ENCODE data around the gene ABCD3.
"Not testable (repeated sequence)": the region's sequence is repeated elsewhere in the genome, so short reads cannot be mapped to it uniquely, and the experiment has no call there.

Gene ABCD3

DNA sequence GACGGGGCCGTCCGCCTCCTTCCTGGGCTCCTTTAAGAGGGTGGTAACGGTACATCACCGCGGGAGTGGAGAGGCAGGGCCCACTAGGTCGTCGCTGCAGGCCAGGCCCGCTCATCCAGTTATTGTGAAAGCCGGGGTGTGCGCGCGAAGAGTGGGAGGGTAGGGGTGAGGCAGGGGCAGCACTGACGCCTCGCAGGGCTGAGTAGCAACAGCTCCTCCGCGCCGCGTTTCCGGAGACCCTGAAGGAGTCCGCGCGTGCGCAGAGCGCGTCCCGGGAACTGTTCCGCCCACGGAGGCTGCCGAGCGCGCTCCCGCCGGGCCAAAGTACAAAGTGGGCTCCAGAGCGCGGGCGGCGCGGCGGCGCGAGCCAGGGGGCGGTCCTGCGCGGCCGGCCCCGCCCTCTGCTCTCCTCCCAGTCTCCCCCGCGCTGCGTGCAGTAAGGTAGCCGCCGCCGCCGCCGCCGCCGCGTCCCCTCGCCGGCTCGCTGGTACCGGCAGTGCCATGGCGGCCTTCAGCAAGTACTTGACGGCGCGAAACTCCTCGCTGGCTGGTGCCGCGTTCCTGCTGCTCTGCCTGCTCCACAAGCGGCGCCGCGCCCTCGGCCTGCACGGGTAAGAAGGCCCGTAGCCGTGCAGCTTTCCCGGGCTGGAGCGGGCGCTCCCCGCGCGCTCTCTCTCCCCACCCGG is at the start of gene ABCD3:
Gene ABCD3 (plus strand): TSS at position 412 of the 686 bp plus-strand sequence. CDS start 90 bp downstream, at position 502.
- Histone ChIP-seq H3K4me3 (ENCODE audit: low read depth, low read length) (peak within 1 kb of the TSS; percentile 76), H3K9ac (ENCODE audit: low read depth, low read length) (peak within 1 kb of the TSS; percentile 77), H3K27me3 (ENCODE audit: control insufficient read depth, insufficient read depth, low read length) (peaks cover 14% of the 10 kb centered on the region; the same call in 1 of the 2 replicates), H3K9me3 (ENCODE audit: control insufficient read depth, insufficient read depth, low read length) (no peaks in the 10 kb centered on the region), H3K4me1 (ENCODE audit: control insufficient read depth, insufficient read depth, low read length) (peaks cover 10% of the 10 kb centered on the region), H3K36me3 (ENCODE audit: control insufficient read depth, insufficient read depth, low read length) (no peaks in the 10 kb centered on the region), H3K27ac (ENCODE audit: low read depth, low read length) (peak within 1 kb of the TSS; percentile 75)

DNA sequence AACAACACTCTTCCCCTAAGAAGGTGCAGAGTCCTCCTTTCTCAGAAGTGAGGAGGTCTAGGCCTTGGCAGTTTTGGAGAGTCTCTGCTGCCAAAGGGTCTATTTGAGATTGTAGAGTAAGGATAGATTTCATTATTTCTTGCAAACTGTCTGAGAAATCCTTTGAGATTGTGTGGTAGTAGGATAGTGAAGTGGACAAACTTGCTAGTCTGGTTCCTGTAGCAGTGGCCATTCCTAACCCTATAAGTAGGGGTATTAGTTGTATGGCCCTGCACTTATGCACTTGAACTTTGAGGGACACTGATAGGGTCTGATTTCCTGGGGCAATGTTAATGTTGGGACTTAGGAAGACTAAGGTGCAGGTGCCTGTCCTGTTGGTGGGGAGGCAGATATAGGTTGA is 45.4 kb upstream of the ABCD3 start:
- not testable (repeated sequence) for H3K27me3 ChIP-seq (ENCODE audit: control insufficient read depth, insufficient read depth, low read length); H3K27ac ChIP-seq (ENCODE audit: low read depth, low read length); H3K9ac ChIP-seq (ENCODE audit: low read depth, low read length); H3K4me3 ChIP-seq (ENCODE audit: low read depth, low read length); H3K4me1 ChIP-seq (ENCODE audit: control insufficient read depth, insufficient read depth, low read length); H3K36me3 ChIP-seq (ENCODE audit: control insufficient read depth, insufficient read depth, low read length)
- peaks cover 18% of the 10 kb centered on the region for H3K9me3 ChIP-seq (ENCODE audit: control insufficient read depth, insufficient read depth, low read length)

DNA sequence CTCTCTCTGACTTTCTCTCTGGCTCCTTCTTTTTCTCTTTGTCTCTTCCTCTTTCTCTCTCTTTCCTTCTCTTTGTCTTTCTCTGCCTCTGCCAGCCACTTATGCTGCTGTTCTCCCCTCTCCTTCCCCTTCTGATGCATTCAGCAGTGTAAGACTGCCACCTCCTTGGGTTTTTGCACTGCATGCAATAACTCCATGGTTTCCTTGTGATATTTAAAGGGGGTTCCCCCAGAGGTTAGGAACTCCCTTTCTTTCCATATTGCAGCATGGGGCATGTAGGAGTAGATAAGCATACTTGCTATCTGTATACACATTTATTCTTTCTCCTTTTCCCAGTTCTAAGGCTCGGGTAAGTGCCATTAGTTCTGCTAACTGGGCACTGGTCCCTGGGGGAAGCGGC is 44.9 kb upstream of the ABCD3 start:
- not testable (repeated sequence) for H3K27me3 ChIP-seq (ENCODE audit: control insufficient read depth, insufficient read depth, low read length); H3K27ac ChIP-seq (ENCODE audit: low read depth, low read length); H3K4me1 ChIP-seq (ENCODE audit: control insufficient read depth, insufficient read depth, low read length); H3K9ac ChIP-seq (ENCODE audit: low read depth, low read length); H3K4me3 ChIP-seq (ENCODE audit: low read depth, low read length); H3K36me3 ChIP-seq (ENCODE audit: control insufficient read depth, insufficient read depth, low read length)
- peaks cover 18% of the 10 kb centered on the region for H3K9me3 ChIP-seq (ENCODE audit: control insufficient read depth, insufficient read depth, low read length)

DNA sequence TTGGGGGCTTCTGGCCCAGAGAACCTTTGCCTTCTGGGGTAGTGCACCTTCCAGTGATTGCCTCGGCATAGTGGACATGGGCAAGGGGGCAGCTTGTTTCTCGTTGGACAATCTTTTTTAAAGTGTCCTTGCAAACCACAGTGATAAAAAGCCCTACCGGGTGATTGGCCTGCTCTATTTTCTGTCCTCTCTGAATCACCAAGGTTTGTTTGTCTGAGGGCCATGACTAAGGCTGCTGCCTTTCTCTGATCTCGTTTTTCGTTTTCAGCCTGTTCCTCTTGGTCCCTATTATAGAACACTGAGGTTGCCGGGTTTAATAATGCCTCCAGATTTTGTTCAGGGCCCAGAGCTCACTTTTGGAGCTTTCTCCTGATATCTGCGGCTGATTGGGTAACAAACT is 42.5 kb upstream of the ABCD3 start:
- not testable (repeated sequence) for H3K27ac ChIP-seq (ENCODE audit: low read depth, low read length); H3K4me1 ChIP-seq (ENCODE audit: control insufficient read depth, insufficient read depth, low read length); H3K9ac ChIP-seq (ENCODE audit: low read depth, low read length); H3K9me3 ChIP-seq (ENCODE audit: control insufficient read depth, insufficient read depth, low read length); H3K27me3 ChIP-seq (ENCODE audit: control insufficient read depth, insufficient read depth, low read length); H3K4me3 ChIP-seq (ENCODE audit: low read depth, low read length); H3K36me3 ChIP-seq (ENCODE audit: control insufficient read depth, insufficient read depth, low read length)

DNA sequence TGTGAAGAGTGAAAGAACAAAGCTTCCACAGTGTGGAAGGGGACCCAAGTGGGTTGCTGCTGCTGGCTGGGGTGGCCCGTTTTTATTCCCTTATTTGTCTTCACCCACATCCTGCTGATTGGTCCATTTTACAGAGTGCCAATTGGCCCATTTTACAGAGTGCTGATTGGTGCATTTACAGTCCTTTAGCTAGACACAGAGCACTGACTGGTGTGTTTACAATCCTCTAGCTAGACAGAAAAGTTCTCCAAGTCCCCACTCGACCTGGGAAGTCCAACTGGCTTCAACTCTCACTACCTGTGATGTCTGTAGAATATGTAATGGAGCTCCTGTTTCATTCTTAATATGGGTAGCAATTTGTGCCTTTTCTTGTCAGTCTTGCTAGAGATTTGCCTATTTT is 39.7 kb upstream of the ABCD3 start:
- H3K27me3 ChIP-seq (ENCODE audit: control insufficient read depth, insufficient read depth, low read length); H3K36me3 ChIP-seq (ENCODE audit: control insufficient read depth, insufficient read depth, low read length); H3K9ac ChIP-seq (ENCODE audit: low read depth, low read length); H3K4me3 ChIP-seq (ENCODE audit: low read depth, low read length); H3K27ac ChIP-seq (ENCODE audit: low read depth, low read length); H3K4me1 ChIP-seq (ENCODE audit: control insufficient read depth, insufficient read depth, low read length); H3K9me3 ChIP-seq (ENCODE audit: control insufficient read depth, insufficient read depth, low read length): not testable (repeated sequence)

DNA sequence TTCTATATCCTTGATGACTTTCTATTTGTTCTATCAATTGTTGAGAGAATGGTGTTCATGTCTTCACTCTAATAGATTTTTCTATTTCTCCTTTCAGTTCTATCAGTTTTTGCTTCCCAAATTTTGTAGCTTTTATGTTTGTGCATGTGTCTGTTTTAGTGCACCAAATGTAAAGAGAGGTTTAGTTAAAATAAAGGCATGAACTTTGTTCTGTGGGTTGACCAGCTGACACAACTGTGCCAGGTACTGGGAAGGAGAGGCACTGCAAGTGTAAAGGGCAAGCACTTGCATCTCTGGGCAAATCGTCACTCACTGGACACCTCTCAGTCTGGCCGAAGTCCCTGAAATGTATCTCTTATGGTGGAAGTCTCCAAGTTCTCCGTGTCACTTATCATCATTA is 38.6 kb upstream of the ABCD3 start:
- Histone ChIP-seq H3K27ac (ENCODE audit: low read depth, low read length) (no peak overlapping the region), H3K27me3 (ENCODE audit: control insufficient read depth, insufficient read depth, low read length) (no peaks in the 10 kb centered on the region), H3K4me1 (ENCODE audit: control insufficient read depth, insufficient read depth, low read length) (no peaks in the 10 kb centered on the region), H3K36me3 (ENCODE audit: control insufficient read depth, insufficient read depth, low read length) (no peaks in the 10 kb centered on the region), H3K4me3 (ENCODE audit: low read depth, low read length) (no peak overlapping the region), H3K9ac (ENCODE audit: low read depth, low read length) (no peak overlapping the region), H3K9me3 (ENCODE audit: control insufficient read depth, insufficient read depth, low read length) (no peaks in the 10 kb centered on the region)

DNA sequence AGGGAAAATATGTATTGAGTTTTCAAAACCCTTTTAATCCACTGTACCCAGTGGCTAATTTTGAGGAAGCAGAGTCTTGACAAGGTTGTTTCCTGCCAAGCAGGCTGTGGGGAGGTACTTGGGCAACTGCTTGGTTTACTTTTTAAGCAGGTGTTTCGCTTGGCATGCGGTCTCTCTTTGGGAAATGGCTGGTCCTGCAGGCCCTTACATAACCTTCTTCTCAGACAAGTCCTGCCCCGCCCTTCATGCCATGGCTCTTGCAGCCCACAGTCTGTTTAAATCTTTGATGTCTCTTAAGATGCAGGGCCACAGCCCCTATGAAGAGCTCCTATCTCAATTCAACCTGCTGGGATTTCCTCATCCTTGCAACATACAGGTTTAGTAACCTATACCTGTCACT is 36.0 kb upstream of the ABCD3 start:
- H3K27me3 ChIP-seq (ENCODE audit: control insufficient read depth, insufficient read depth, low read length), result no peaks in the 10 kb centered on the region
- no peaks in the 10 kb centered on the region for H3K36me3 ChIP-seq (ENCODE audit: control insufficient read depth, insufficient read depth, low read length)
- H3K9me3 ChIP-seq (ENCODE audit: control insufficient read depth, insufficient read depth, low read length), result no peaks in the 10 kb centered on the region
- no peak overlapping the region for H3K4me3 ChIP-seq (ENCODE audit: low read depth, low read length)
- no peak overlapping the region for H3K27ac ChIP-seq (ENCODE audit: low read depth, low read length)
- H3K9ac ChIP-seq (ENCODE audit: low read depth, low read length), result no peak overlapping the region
- H3K4me1 ChIP-seq (ENCODE audit: control insufficient read depth, insufficient read depth, low read length), result no peaks in the 10 kb centered on the region

DNA sequence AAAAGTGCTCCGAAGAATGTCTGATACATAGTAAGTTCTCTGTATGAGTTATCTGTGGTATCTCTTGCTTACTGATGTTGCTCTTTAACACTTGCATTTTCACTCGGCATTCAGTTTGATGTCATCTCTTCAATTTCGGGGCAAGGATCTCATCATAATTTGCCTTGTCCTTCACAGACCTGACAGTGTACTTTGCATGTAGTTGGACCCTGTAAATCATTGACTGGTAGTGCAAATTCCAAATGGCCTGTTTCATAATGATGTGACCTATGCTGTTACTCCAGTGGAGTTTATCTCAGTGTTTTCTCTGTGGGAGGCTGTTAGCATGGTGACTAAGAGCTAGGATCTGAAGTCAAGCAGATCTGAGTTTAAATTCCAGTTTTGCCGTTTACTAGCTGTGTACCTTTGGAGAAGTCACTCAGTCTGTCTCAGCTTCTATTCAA is 34.2 kb upstream of the ABCD3 start:
- Histone ChIP-seq H3K9ac (ENCODE audit: low read depth, low read length) (no peak overlapping the region), H3K27me3 (ENCODE audit: control insufficient read depth, insufficient read depth, low read length) (no peaks in the 10 kb centered on the region), H3K4me1 (ENCODE audit: control insufficient read depth, insufficient read depth, low read length) (no peaks in the 10 kb centered on the region), H3K36me3 (ENCODE audit: control insufficient read depth, insufficient read depth, low read length) (no peaks in the 10 kb centered on the region), H3K4me3 (ENCODE audit: low read depth, low read length) (no peak overlapping the region), H3K27ac (ENCODE audit: low read depth, low read length) (no peak overlapping the region), H3K9me3 (ENCODE audit: control insufficient read depth, insufficient read depth, low read length) (peaks cover 3% of the 10 kb centered on the region; the same call in 1 of the 2 replicates)

DNA sequence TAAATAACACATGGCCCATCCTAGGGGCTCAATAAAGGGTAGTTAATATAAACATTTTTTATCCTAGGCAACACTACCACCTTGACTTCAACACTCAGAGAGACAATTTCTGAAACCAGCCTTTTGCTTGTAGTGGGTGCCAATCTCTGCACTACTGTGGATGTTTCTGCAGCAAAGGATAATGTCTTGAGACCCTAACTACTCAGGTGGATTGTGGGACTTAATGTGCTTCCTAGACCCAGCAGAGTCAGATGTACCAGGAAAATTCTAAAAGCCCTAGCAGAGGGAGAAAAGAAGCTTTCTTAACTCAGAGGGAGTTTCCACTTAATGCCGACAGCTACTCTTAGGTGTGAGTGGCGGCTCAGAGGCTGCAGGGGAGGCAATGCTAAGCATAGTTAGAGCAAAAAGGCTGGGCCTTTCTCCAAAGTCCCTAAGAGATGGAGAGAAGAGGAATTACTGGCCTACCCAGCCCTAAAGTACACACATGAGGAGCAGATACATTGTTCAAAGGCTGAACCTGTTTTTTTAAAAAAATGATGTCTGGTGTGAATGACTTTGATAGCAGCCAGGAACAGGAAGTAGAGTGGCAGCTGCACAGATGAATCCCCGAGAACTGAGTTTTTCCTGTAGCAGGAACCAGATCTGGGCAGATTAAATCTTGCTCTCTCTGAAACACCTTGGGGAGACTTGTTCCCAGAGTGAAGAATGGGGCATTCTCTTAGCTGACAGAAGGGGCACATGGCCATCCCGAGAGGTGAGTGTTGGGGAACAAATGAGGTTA is 33.5 kb upstream of the ABCD3 start:
- Histone ChIP-seq H3K9ac (ENCODE audit: low read depth, low read length) (no peak overlapping the region), H3K27me3 (ENCODE audit: control insufficient read depth, insufficient read depth, low read length) (no peaks in the 10 kb centered on the region), H3K4me1 (ENCODE audit: control insufficient read depth, insufficient read depth, low read length) (no peaks in the 10 kb centered on the region), H3K36me3 (ENCODE audit: control insufficient read depth, insufficient read depth, low read length) (no peaks in the 10 kb centered on the region), H3K9me3 (ENCODE audit: control insufficient read depth, insufficient read depth, low read length) (peaks cover 9% of the 10 kb centered on the region), H3K4me3 (ENCODE audit: low read depth, low read length) (no peak overlapping the region), H3K27ac (ENCODE audit: low read depth, low read length) (peak overlapping the region; percentile 13)

DNA sequence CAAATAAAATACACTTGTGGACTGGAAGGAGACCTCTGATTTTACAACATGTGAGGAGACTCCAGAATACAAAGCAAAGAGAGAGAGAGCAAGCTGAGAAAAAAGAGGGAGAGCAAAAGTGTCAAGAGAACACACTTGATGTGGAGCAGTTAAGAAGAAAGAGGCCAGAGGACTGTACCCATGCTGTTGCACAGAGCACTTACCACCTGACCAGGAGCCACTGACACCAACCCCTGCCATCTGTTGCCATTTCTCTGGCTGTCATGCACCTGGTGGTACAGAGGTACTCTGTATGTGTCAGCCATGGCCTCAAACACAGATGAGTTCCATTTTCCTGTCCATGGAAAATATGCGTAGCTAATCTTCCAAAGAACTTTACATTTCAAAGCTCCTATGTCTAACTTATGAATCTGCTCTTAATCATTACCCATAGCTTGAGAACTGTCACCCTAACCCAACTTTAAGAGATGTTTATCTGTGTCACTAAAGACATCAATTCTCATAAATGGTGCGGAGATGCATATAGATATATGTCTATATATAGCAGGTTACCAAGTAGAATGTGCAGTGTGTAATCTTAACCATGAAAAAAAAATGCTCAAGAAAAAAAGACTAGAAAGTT is 32.8 kb upstream of the ABCD3 start:
- H3K9ac ChIP-seq (ENCODE audit: low read depth, low read length), result no peak overlapping the region
- H3K4me3 ChIP-seq (ENCODE audit: low read depth, low read length), result no peak overlapping the region
- no peaks in the 10 kb centered on the region for H3K4me1 ChIP-seq (ENCODE audit: control insufficient read depth, insufficient read depth, low read length)

DNA sequence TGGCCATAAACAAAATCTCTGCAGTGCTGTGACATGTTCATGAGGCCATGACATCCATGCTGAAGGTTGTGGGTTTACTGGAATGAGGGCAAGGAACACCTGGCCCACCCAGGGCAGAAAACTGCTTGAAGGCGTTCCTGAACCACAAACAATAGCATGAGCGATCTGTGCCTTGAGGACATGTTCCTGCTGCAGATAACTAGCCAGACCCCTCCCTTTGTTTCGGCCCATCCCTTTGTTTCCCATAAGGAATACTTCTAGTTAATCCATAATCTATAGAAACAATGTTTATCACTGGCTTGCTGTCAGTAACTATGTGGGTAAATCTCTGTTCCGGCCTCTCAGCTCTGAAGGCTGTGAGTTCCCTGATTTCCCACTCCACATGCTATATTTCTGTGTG is 28.9 kb upstream of the ABCD3 start:
- H3K27me3 ChIP-seq (ENCODE audit: control insufficient read depth, insufficient read depth, low read length), result no peaks in the 10 kb centered on the region
- peaks cover 16% of the 10 kb centered on the region for H3K9me3 ChIP-seq (ENCODE audit: control insufficient read depth, insufficient read depth, low read length)
- H3K4me3 ChIP-seq (ENCODE audit: low read depth, low read length), result no peak overlapping the region
- H3K27ac ChIP-seq (ENCODE audit: low read depth, low read length), result no peak overlapping the region
- no peaks in the 10 kb centered on the region for H3K4me1 ChIP-seq (ENCODE audit: control insufficient read depth, insufficient read depth, low read length)
- no peak overlapping the region for H3K9ac ChIP-seq (ENCODE audit: low read depth, low read length)
- H3K36me3 ChIP-seq (ENCODE audit: control insufficient read depth, insufficient read depth, low read length), result no peaks in the 10 kb centered on the region

More for the DNA sequence above, 32.8 kb upstream of the ABCD3 start:
- no peaks in the 10 kb centered on the region for H3K36me3 ChIP-seq (ENCODE audit: control insufficient read depth, insufficient read depth, low read length)
- no peaks in the 10 kb centered on the region for H3K27me3 ChIP-seq (ENCODE audit: control insufficient read depth, insufficient read depth, low read length)
- H3K27ac ChIP-seq (ENCODE audit: low read depth, low read length), result no peak overlapping the region
- peaks cover 13% of the 10 kb centered on the region for H3K9me3 ChIP-seq (ENCODE audit: control insufficient read depth, insufficient read depth, low read length)
